IPS-11a (cell line): Measurements from ENCODE around the gene ZNF792.
"Not testable (repeated sequence)": the region's sequence is repeated elsewhere in the genome, so short reads cannot be mapped to it uniquely, and the experiment has no call there.

Experiments
- H3K4me3 ChIP-seq: one replicate; pipeline ENCODE4 v1.5.1; 2013; ENCODE audit warnings: low read depth, low read length, control low read depth

Gene ZNF792

GRCh38 chr19:34972163-34972705, 8.2 kb upstream of the ZNF792 start:
- H3K4me3 ChIP-seq = no peak overlapping the region

- not testable (repeated sequence) for H3K4me3 ChIP-seq
Measured at GRCh38 chr19:34970185-34970780, 6.3 kb upstream of the ZNF792 start.

GRCh38 chr19:34969721-34970120, 5.7 kb upstream of the ZNF792 start:
- H3K4me3 ChIP-seq = no peak overlapping the region

- H3K4me3 ChIP-seq = no peak overlapping the region
Measured at GRCh38 chr19:34967551-34967950, 3.5 kb upstream of the ZNF792 start.

- not testable (repeated sequence) for H3K4me3 ChIP-seq
Measured at GRCh38 chr19:34965505-34965904, 1.5 kb upstream of the ZNF792 start.

GRCh38 chr19:34964598-34964997, 569 bp upstream of the ZNF792 start:
- peak overlapping the region; percentile 65 for H3K4me3 ChIP-seq

GRCh38 chr19:34962687-34963572, 1.1 kb downstream of the ZNF792 start:
- peak overlapping the region; percentile 65 for H3K4me3 ChIP-seq

GRCh38 chr19:34961775-34962686, 2.0 kb downstream of the ZNF792 start:
- no peak overlapping the region for H3K4me3 ChIP-seq

- no peak overlapping the region for H3K4me3 ChIP-seq
Measured at GRCh38 chr19:34960940-34961679, 2.9 kb downstream of the ZNF792 start.

- H3K4me3 ChIP-seq = no peak overlapping the region
Measured at GRCh38 chr19:34960103-34960805, 3.8 kb downstream of the ZNF792 start.

GRCh38 chr19:34959021-34959420, 5.0 kb downstream of the ZNF792 start:
- H3K4me3 ChIP-seq = no peak overlapping the region

GRCh38 chr19:34957830-34958751, 5.9 kb downstream of the ZNF792 start:
- no peak overlapping the region for H3K4me3 ChIP-seq

- no peak overlapping the region for H3K4me3 ChIP-seq
Measured at GRCh38 chr19:34953092-34953491, 10.9 kb downstream of the ZNF792 start.

GRCh38 chr19:34943861-34944573, 20.0 kb downstream of the ZNF792 start:
- no peak overlapping the region for H3K4me3 ChIP-seq

- H3K4me3 ChIP-seq = no peak overlapping the region
Measured at GRCh38 chr19:34938886-34939285, 25.1 kb downstream of the ZNF792 start.

- no peak overlapping the region for H3K4me3 ChIP-seq
Measured at GRCh38 chr19:34936184-34936583, 27.8 kb downstream of the ZNF792 start.

GRCh38 chr19:34932494-34932893, 31.5 kb downstream of the ZNF792 start:
- H3K4me3 ChIP-seq = no peak overlapping the region
